ENCODE results near the gene GFRA1. TPM values are rescaled to one million over a fixed set of nuclear protein-coding genes. Genes with fewer than 3 reads are reported as not detected.
"Not testable (repeated sequence)": the region's sequence is repeated elsewhere in the genome, so short reads cannot be mapped to it uniquely, and the experiment has no call there.

The GFRA1 gene
- total RNA-seq, 1 experiment from 2014 or later = 46.3 TPM

DNA sequence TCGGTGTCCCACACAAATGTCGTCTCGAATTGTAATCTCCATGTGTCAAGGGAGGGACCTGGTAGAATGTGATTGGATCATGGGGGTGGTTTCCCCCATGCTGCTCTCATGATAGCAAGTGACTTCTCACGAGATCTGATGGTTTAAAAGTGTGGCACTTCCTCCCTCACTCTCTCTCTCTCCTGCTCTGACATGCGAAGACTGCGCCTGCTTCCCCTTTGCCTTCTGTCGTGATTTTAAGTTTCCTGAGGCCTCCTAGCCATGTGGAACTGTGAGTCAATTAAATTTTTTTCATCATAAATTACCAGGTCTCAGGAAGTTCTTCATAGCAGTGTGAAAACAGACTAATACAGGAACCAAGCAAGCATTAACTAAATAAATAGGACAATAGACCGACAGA lies 229.1 kb downstream of the GFRA1 start:
- H3K4me3 ChIP-seq = no peak overlapping the region
- H3K36me3 ChIP-seq = no peaks in the 10 kb centered on the region
- DNase-seq (ENCODE audit: low read depth in 1 of 2, low spot score in 2 of 2) = no peak
- H3K27ac ChIP-seq = no peak overlapping the region
- H3K9me3 ChIP-seq (replicated peaks) = no peaks in the 10 kb centered on the region
- H3K27me3 ChIP-seq (replicated peaks) = no peaks in the 10 kb centered on the region
- peaks cover 14% of the 10 kb centered on the region for H3K4me1 ChIP-seq (replicated peaks)

- H3K9me3 ChIP-seq (replicated peaks) = no peaks in the 10 kb centered on the region
- DNase-seq (ENCODE audit: low read depth in 1 of 2, low spot score in 2 of 2) = no peak
- no peak overlapping the region for H3K4me3 ChIP-seq
- no peak overlapping the region for H3K27ac ChIP-seq
- no peaks in the 10 kb centered on the region for H3K27me3 ChIP-seq (replicated peaks)
- H3K36me3 ChIP-seq = no peaks in the 10 kb centered on the region
- peaks cover 14% of the 10 kb centered on the region for H3K4me1 ChIP-seq (replicated peaks)
These were observed 229.7 kb downstream of the GFRA1 start for GRCh38 chr10:116043304-116043703.

- Histone ChIP-seq H3K36me3 (no peaks in the 10 kb centered on the region), H3K27me3 (replicated peaks) (no peaks in the 10 kb centered on the region), H3K9me3 (replicated peaks) (no peaks in the 10 kb centered on the region), H3K27ac (no peak overlapping the region), H3K4me3 (no peak overlapping the region), H3K4me1 (replicated peaks) (peaks cover 14% of the 10 kb centered on the region)
- DNase-seq (ENCODE audit: low read depth in 1 of 2, low spot score in 2 of 2) = no peak
These were observed 231.1 kb downstream of the GFRA1 start for GRCh38 chr10:116041948-116042347.

GRCh38 chr10:116039612-116040011 lies 233.4 kb downstream of the GFRA1 start:
- H3K27me3 ChIP-seq (replicated peaks) = no peaks in the 10 kb centered on the region
- no peak overlapping the region for H3K4me3 ChIP-seq
- peaks cover 6% of the 10 kb centered on the region for H3K4me1 ChIP-seq (replicated peaks)
- no peaks in the 10 kb centered on the region for H3K9me3 ChIP-seq (replicated peaks)
- H3K36me3 ChIP-seq = no peaks in the 10 kb centered on the region
- DNase-seq (ENCODE audit: low read depth in 1 of 2, low spot score in 2 of 2) = no peak
- H3K27ac ChIP-seq = no peak overlapping the region

GRCh38 chr10:116038259-116038658 lies 234.7 kb downstream of the GFRA1 start:
- no peaks in the 10 kb centered on the region for H3K9me3 ChIP-seq (replicated peaks)
- peak in 1 of 2 experiments; percentile 12 for DNase-seq (ENCODE audit: low read depth in 1 of 2, low spot score in 2 of 2)
- no peak overlapping the region for H3K4me3 ChIP-seq
- no peaks in the 10 kb centered on the region for H3K36me3 ChIP-seq
- no peaks in the 10 kb centered on the region for H3K27me3 ChIP-seq (replicated peaks)
- H3K4me1 ChIP-seq (replicated peaks) = no peaks in the 10 kb centered on the region
- no peak overlapping the region for H3K27ac ChIP-seq

DNA sequence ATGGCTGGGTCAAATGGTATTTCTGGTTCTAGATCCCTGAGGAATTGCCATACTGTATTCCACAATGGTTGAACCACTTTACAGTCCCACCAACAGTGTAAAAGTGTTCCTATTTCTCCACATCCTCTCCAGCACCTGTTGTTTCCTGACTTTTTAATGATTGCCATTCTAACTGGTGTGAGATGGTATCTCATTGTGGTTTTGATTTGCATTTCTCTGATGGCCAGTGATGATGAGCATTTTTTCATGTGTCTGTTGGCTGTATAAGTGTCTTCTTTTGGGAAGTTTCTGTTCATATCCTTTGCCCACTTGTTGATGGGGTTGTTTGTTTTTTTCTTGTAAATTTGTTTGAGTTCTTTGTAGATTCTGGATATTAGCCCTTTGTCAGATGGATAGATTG lies 237.6 kb downstream of the GFRA1 start:
- H3K27me3 ChIP-seq (replicated peaks); H3K9me3 ChIP-seq (replicated peaks); H3K27ac ChIP-seq; H3K36me3 ChIP-seq; H3K4me3 ChIP-seq; DNase-seq (ENCODE audit: low read depth in 1 of 2, low spot score in 2 of 2); H3K4me1 ChIP-seq (replicated peaks): not testable (repeated sequence)

GRCh38 chr10:116030576-116030975 lies 242.4 kb downstream of the GFRA1 start:
- Histone ChIP-seq H3K27ac (no peak overlapping the region), H3K36me3 (no peaks in the 10 kb centered on the region), H3K9me3 (replicated peaks) (0 out of 2 replicates have a peak, but pooled peaks cover 3% of the 10 kb centered on the region), H3K4me1 (replicated peaks) (no peaks in the 10 kb centered on the region), H3K4me3 (no peak overlapping the region), H3K27me3 (replicated peaks) (no peaks in the 10 kb centered on the region)
- DNase-seq (ENCODE audit: low read depth in 1 of 2, low spot score in 2 of 2) = no peak

GRCh38 chr10:116029826-116030225 lies 243.2 kb downstream of the GFRA1 start:
- Histone ChIP-seq H3K36me3 (no peaks in the 10 kb centered on the region), H3K4me3 (no peak overlapping the region), H3K4me1 (replicated peaks) (no peaks in the 10 kb centered on the region), H3K9me3 (replicated peaks) (0 out of 2 replicates have a peak, but pooled peaks cover 3% of the 10 kb centered on the region), H3K27me3 (replicated peaks) (no peaks in the 10 kb centered on the region), H3K27ac (no peak overlapping the region)
- DNase-seq (ENCODE audit: low read depth in 1 of 2, low spot score in 2 of 2) = no peak

DNA sequence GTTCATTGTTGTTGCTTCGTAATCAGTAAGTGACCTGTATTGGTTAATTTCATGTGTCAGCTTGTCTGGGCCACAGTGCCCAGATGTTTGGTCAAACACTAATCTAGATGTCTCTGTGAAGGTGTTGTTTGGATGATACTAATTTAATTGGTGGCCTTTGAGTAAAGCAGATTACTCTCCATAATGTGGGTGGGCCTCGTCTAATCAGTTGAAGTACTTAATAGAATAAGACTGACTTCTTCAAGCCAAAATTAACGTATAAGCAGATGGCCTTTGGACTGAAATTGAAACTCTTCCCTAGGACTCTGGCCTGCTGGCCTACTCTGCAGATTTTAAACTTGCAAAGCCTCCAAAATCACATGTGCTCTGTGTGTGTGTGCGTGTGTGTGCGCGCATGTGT lies 245.7 kb downstream of the GFRA1 start:
- no peak overlapping the region for H3K27ac ChIP-seq
- no peaks in the 10 kb centered on the region for H3K36me3 ChIP-seq
- DNase-seq (ENCODE audit: low read depth in 1 of 2, low spot score in 2 of 2) = no peak
- no peak overlapping the region for H3K4me3 ChIP-seq
- no peaks in the 10 kb centered on the region for H3K9me3 ChIP-seq (replicated peaks)
- no peaks in the 10 kb centered on the region for H3K27me3 ChIP-seq (replicated peaks)
- no peaks in the 10 kb centered on the region for H3K4me1 ChIP-seq (replicated peaks)

DNA sequence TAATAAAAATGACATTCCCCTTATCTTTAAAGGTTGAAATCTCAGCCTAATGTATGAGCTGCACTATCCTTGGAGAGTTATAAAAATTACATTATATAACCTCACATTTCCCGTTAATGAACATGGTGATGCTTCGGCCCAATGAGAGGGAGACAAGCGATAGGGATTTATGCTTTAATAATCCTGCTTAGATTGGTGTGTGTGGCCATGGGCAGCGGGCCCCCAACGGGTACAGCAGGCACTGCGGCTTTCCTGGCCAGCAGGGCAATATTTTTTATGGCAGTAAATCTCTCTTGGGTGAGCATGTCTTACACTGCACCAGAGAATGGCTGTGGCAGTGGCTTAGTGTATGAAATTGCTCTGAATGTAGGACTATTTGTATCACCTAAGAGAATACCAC lies 246.3 kb downstream of the GFRA1 start:
- Histone ChIP-seq H3K4me3 (no peak overlapping the region), H3K27ac (no peak overlapping the region), H3K9me3 (replicated peaks) (no peaks in the 10 kb centered on the region), H3K36me3 (no peaks in the 10 kb centered on the region), H3K27me3 (replicated peaks) (no peaks in the 10 kb centered on the region), H3K4me1 (replicated peaks) (no peaks in the 10 kb centered on the region)
- no peak for DNase-seq (ENCODE audit: low read depth in 1 of 2, low spot score in 2 of 2)

DNA sequence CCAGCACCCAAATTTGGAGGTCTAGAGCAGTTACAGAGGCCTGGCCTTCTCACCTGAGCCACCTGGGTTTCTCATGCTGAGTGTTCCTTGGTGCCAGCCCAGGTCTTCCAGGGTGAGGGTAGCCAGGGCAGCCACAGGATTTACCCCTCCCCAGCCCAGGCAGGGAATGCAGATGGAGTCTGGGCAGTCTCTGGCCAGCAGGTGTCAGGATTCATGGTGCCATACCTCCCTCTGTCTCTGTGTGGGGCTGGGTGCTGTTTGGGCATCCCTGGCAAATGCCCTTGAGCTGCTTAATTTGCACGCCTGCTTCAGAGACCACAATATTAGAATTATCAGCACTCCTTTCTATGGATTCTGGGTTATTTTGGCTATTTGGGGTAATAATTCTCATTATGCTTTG lies 246.7 kb downstream of the GFRA1 start:
- Histone ChIP-seq H3K27ac (no peak overlapping the region), H3K27me3 (replicated peaks) (no peaks in the 10 kb centered on the region), H3K9me3 (replicated peaks) (no peaks in the 10 kb centered on the region), H3K4me1 (replicated peaks) (no peaks in the 10 kb centered on the region), H3K36me3 (no peaks in the 10 kb centered on the region), H3K4me3 (no peak overlapping the region)
- no peak for DNase-seq (ENCODE audit: low read depth in 1 of 2, low spot score in 2 of 2)

DNA sequence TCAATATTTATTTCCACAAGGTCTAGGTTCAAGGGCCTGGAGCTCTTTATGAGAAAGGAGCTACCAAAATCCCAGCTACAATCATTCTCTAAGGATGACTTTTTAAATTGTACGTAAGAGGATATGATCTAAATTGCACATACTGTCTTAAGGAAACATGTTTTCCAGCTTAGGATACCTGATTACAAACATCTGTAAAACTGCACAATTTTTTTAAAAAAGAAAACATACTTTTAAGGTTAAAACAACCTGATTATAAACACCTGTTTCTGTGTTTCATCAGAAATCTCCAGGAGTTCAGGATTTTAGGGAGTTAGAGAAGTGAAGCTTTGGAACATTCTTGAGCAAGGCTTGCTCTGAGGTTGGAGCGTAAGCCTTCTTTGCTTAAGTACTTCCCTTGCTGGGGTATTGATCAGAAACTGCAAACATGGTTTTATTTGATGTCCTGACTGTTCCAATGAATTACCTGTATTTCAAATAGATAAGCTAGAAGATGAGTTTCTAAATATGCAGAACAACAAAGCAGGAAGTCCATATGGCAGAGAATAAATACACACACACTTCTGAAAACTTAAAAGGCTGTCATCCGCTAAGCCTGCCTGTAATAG lies 248.6 kb downstream of the GFRA1 start:
- H3K27me3 ChIP-seq (replicated peaks) = no peaks in the 10 kb centered on the region
- H3K4me3 ChIP-seq = no peak overlapping the region
- no peaks in the 10 kb centered on the region for H3K4me1 ChIP-seq (replicated peaks)
- no peak overlapping the region for H3K27ac ChIP-seq
- DNase-seq (ENCODE audit: low read depth in 1 of 2, low spot score in 2 of 2) = no peak
- no peaks in the 10 kb centered on the region for H3K36me3 ChIP-seq
- no peaks in the 10 kb centered on the region for H3K9me3 ChIP-seq (replicated peaks)

DNA sequence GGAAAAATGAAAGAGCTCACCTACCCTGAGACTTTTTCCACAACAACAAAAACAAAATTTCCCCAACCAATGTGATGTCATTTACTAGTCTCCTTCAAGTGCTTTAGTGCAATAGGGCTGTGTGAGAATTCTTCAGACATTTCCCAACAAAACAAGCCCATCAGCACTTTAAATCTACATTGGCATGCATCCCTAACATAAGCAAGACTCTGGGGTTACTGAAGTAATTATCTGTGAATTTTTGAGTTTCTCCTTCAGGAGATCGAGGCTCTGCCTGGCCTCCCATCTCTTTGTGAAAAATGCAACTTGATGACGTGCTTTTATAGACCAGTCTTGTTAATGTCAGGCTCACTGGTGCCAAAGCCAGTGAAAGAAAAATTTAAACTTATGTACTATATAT lies 255.6 kb downstream of the GFRA1 start:
- Histone ChIP-seq H3K27ac (no peak overlapping the region), H3K27me3 (replicated peaks) (no peaks in the 10 kb centered on the region), H3K36me3 (no peaks in the 10 kb centered on the region), H3K9me3 (replicated peaks) (no peaks in the 10 kb centered on the region), H3K4me3 (no peak overlapping the region), H3K4me1 (replicated peaks) (peaks cover 13% of the 10 kb centered on the region)
- no peak for DNase-seq (ENCODE audit: low read depth in 1 of 2, low spot score in 2 of 2)

GRCh38 chr10:116015583-116016333 lies 257.2 kb downstream of the GFRA1 start:
- Histone ChIP-seq H3K36me3 (no peaks in the 10 kb centered on the region), H3K4me1 (replicated peaks) (peaks cover 13% of the 10 kb centered on the region), H3K27ac (no peak overlapping the region), H3K27me3 (replicated peaks) (no peaks in the 10 kb centered on the region), H3K9me3 (replicated peaks) (no peaks in the 10 kb centered on the region), H3K4me3 (no peak overlapping the region)
- no peak for DNase-seq (ENCODE audit: low read depth in 1 of 2, low spot score in 2 of 2)

Measured in SJSA1 (cell line).